ENCODE results near the gene NAP1L5.

Gene NAP1L5

GRCh38 chr4:88702782-88703181 is 5.2 kb upstream of the NAP1L5 start:
- no peak overlapping the region for H3K27ac ChIP-seq (ENCODE audit: low read depth, low read length)

DNA sequence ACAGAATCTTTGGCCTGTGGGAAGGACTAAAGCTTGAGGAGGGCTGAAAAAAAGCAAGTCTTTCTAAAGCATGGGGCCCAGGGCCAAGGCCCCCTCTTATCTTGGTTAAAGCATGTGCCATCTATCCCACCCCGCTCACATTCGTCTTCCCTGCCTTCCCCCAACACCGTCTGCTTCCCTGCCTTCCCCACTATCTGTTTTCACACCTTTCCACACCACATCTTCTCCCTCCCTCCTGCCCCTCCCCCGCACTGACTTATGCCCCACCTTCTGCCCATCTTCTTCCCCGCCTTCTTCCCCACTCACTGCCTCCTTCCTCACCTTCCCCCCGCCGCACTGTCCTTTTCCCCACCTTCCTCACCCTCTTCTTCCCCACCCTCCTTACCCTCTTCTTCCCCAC is 890 bp upstream of the NAP1L5 start:
- Histone ChIP-seq H2AFZ (ENCODE audit: low read length, unreplicated experiment) (no peak overlapping the region), H3K79me2 (ENCODE audit: control insufficient read depth, insufficient read depth, low read length, unreplicated experiment) (no peaks in the 10 kb centered on the region), H3K27ac (ENCODE audit: low read depth, low read length) (no peak overlapping the region), H3K4me1 (ENCODE audit: control insufficient read depth, insufficient read depth, low read length, unreplicated experiment) (no peaks in the 10 kb centered on the region), H3K36me3 (ENCODE audit: insufficient read depth, low read length) (no peaks in the 10 kb centered on the region), H3K27me3 (ENCODE audit: insufficient read depth, low read length) (no peaks in the 10 kb centered on the region), H3K4me3 (ENCODE audit: low read depth, low read length) (no peak overlapping the region)

More at GRCh38 chr4:88702782-88703181, 5.2 kb upstream of the NAP1L5 start:
- Histone ChIP-seq H3K79me2 (ENCODE audit: control insufficient read depth, insufficient read depth, low read length, unreplicated experiment) (no peaks in the 10 kb centered on the region), H3K4me1 (ENCODE audit: control insufficient read depth, insufficient read depth, low read length, unreplicated experiment) (peaks cover 16% of the 10 kb centered on the region), H3K36me3 (ENCODE audit: insufficient read depth, low read length) (no peaks in the 10 kb centered on the region), H3K4me3 (ENCODE audit: low read depth, low read length) (no peak overlapping the region), H3K27me3 (ENCODE audit: insufficient read depth, low read length) (no peaks in the 10 kb centered on the region), H2AFZ (ENCODE audit: low read length, unreplicated experiment) (no peak overlapping the region)

- no peaks in the 10 kb centered on the region for H3K27me3 ChIP-seq (ENCODE audit: insufficient read depth, low read length)
- peak overlapping the region; percentile 9; the same call in 1 of the 2 replicates for H3K27ac ChIP-seq (ENCODE audit: low read depth, low read length)
- H3K4me1 ChIP-seq (ENCODE audit: control insufficient read depth, insufficient read depth, low read length, unreplicated experiment) = no peaks in the 10 kb centered on the region
- no peak overlapping the region for H2AFZ ChIP-seq (ENCODE audit: low read length, unreplicated experiment)
- H3K36me3 ChIP-seq (ENCODE audit: insufficient read depth, low read length) = no peaks in the 10 kb centered on the region
- peak overlapping the region; percentile 80 for H3K4me3 ChIP-seq (ENCODE audit: low read depth, low read length)
- H3K79me2 ChIP-seq (ENCODE audit: control insufficient read depth, insufficient read depth, low read length, unreplicated experiment) = no peaks in the 10 kb centered on the region
These were observed 488 bp downstream of the NAP1L5 start for GRCh38 chr4:88697141-88697540.

GRCh38 chr4:88696630-88697029 is 999 bp downstream of the NAP1L5 start:
- Histone ChIP-seq H3K36me3 (ENCODE audit: insufficient read depth, low read length) (no peaks in the 10 kb centered on the region), H3K27ac (ENCODE audit: low read depth, low read length) (no peak overlapping the region), H3K4me3 (ENCODE audit: low read depth, low read length) (peak overlapping the region; percentile 80), H3K27me3 (ENCODE audit: insufficient read depth, low read length) (no peaks in the 10 kb centered on the region), H2AFZ (ENCODE audit: low read length, unreplicated experiment) (no peak overlapping the region), H3K4me1 (ENCODE audit: control insufficient read depth, insufficient read depth, low read length, unreplicated experiment) (no peaks in the 10 kb centered on the region), H3K79me2 (ENCODE audit: control insufficient read depth, insufficient read depth, low read length, unreplicated experiment) (no peaks in the 10 kb centered on the region)

DNA sequence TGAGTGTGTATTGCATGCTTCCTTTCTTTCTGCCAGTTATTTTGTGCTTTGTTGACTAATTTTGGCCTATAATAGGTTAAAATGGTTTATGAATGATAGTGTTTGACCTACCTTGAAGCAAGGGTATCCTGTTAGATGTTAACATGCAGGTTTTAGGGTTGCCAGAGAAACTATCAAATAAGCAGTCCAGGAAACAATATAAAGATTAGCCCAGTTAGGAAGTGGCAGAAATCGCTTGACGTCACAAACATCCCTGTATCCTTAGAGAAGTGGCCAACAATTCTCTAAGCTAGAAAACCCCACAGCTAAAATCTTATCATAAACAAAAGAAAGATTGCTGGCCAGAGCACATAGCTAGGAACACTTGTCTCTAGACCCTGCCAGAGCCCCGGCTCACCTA is 3.8 kb downstream of the NAP1L5 start:
- Histone ChIP-seq H3K4me3 (ENCODE audit: low read depth, low read length) (no peak overlapping the region), H3K4me1 (ENCODE audit: control insufficient read depth, insufficient read depth, low read length, unreplicated experiment) (peaks cover 11% of the 10 kb centered on the region), H3K79me2 (ENCODE audit: control insufficient read depth, insufficient read depth, low read length, unreplicated experiment) (no peaks in the 10 kb centered on the region), H3K27ac (ENCODE audit: low read depth, low read length) (no peak overlapping the region), H3K27me3 (ENCODE audit: insufficient read depth, low read length) (no peaks in the 10 kb centered on the region), H3K36me3 (ENCODE audit: insufficient read depth, low read length) (no peaks in the 10 kb centered on the region), H2AFZ (ENCODE audit: low read length, unreplicated experiment) (no peak overlapping the region)

GRCh38 chr4:88690355-88690754 is 7.3 kb downstream of the NAP1L5 start:
- no peaks in the 10 kb centered on the region for H3K79me2 ChIP-seq (ENCODE audit: control insufficient read depth, insufficient read depth, low read length, unreplicated experiment)
- peak overlapping the region; percentile 48 for H3K27ac ChIP-seq (ENCODE audit: low read depth, low read length)
- no peaks in the 10 kb centered on the region for H3K27me3 ChIP-seq (ENCODE audit: insufficient read depth, low read length)
- peaks cover 11% of the 10 kb centered on the region for H3K4me1 ChIP-seq (ENCODE audit: control insufficient read depth, insufficient read depth, low read length, unreplicated experiment)
- H3K36me3 ChIP-seq (ENCODE audit: insufficient read depth, low read length) = no peaks in the 10 kb centered on the region
- H3K4me3 ChIP-seq (ENCODE audit: low read depth, low read length) = no peak overlapping the region
- H2AFZ ChIP-seq (ENCODE audit: low read length, unreplicated experiment) = no peak overlapping the region

GRCh38 chr4:88681209-88681608 is 16.4 kb downstream of the NAP1L5 start:
- H3K27me3 ChIP-seq (ENCODE audit: insufficient read depth, low read length) = no peaks in the 10 kb centered on the region
- no peaks in the 10 kb centered on the region for H3K4me1 ChIP-seq (ENCODE audit: control insufficient read depth, insufficient read depth, low read length, unreplicated experiment)
- no peak overlapping the region for H3K4me3 ChIP-seq (ENCODE audit: low read depth, low read length)
- no peak overlapping the region for H3K27ac ChIP-seq (ENCODE audit: low read depth, low read length)
- no peak overlapping the region for H2AFZ ChIP-seq (ENCODE audit: low read length, unreplicated experiment)
- peaks cover 15% of the 10 kb centered on the region for H3K36me3 ChIP-seq (ENCODE audit: insufficient read depth, low read length)
- no peaks in the 10 kb centered on the region for H3K79me2 ChIP-seq (ENCODE audit: control insufficient read depth, insufficient read depth, low read length, unreplicated experiment)

GRCh38 chr4:88675543-88675942 is 22.1 kb downstream of the NAP1L5 start:
- H3K27me3 ChIP-seq (ENCODE audit: insufficient read depth, low read length) = no peaks in the 10 kb centered on the region
- no peaks in the 10 kb centered on the region for H3K79me2 ChIP-seq (ENCODE audit: control insufficient read depth, insufficient read depth, low read length, unreplicated experiment)
- H3K4me3 ChIP-seq (ENCODE audit: low read depth, low read length) = no peak overlapping the region
- no peak overlapping the region for H3K27ac ChIP-seq (ENCODE audit: low read depth, low read length)
- H3K4me1 ChIP-seq (ENCODE audit: control insufficient read depth, insufficient read depth, low read length, unreplicated experiment) = peaks cover 4% of the 10 kb centered on the region
- no peak overlapping the region for H2AFZ ChIP-seq (ENCODE audit: low read length, unreplicated experiment)
- H3K36me3 ChIP-seq (ENCODE audit: insufficient read depth, low read length) = no peaks in the 10 kb centered on the region; the same call in none of the 2 replicates

DNA sequence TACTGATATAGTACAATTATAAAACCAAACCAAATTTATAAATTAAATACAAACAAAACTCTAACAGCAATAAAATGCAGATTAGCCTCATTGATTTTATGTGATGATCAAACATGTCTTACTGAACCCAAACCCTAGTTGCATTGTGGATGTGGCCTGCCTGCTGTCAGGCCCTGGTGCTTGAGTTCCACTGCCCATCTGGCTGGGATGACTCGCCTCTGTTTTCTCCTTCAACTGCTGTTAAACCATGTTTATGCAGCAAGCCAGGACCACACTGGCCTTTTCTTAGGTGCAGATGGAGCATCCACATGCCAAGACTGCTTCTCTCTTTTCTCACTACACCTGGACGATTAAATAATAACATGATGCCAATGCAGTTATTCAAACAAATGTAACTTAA is 22.6 kb downstream of the NAP1L5 start:
- H3K36me3 ChIP-seq (ENCODE audit: insufficient read depth, low read length) = no peaks in the 10 kb centered on the region; the same call in none of the 2 replicates
- no peak overlapping the region for H3K4me3 ChIP-seq (ENCODE audit: low read depth, low read length)
- no peaks in the 10 kb centered on the region for H3K27me3 ChIP-seq (ENCODE audit: insufficient read depth, low read length)
- H2AFZ ChIP-seq (ENCODE audit: low read length, unreplicated experiment) = no peak overlapping the region
- no peaks in the 10 kb centered on the region for H3K79me2 ChIP-seq (ENCODE audit: control insufficient read depth, insufficient read depth, low read length, unreplicated experiment)
- H3K27ac ChIP-seq (ENCODE audit: low read depth, low read length) = no peak overlapping the region
- peaks cover 4% of the 10 kb centered on the region for H3K4me1 ChIP-seq (ENCODE audit: control insufficient read depth, insufficient read depth, low read length, unreplicated experiment)

GRCh38 chr4:88674565-88674964 is 23.1 kb downstream of the NAP1L5 start:
- no peaks in the 10 kb centered on the region for H3K79me2 ChIP-seq (ENCODE audit: control insufficient read depth, insufficient read depth, low read length, unreplicated experiment)
- H3K4me1 ChIP-seq (ENCODE audit: control insufficient read depth, insufficient read depth, low read length, unreplicated experiment) = peaks cover 4% of the 10 kb centered on the region
- no peaks in the 10 kb centered on the region for H3K27me3 ChIP-seq (ENCODE audit: insufficient read depth, low read length)

GRCh38 chr4:88673886-88674285 is 23.7 kb downstream of the NAP1L5 start:
- Histone ChIP-seq H3K27me3 (ENCODE audit: insufficient read depth, low read length) (no peaks in the 10 kb centered on the region), H3K27ac (ENCODE audit: low read depth, low read length) (no peak overlapping the region), H2AFZ (ENCODE audit: low read length, unreplicated experiment) (no peak overlapping the region), H3K79me2 (ENCODE audit: control insufficient read depth, insufficient read depth, low read length, unreplicated experiment) (no peaks in the 10 kb centered on the region), H3K4me1 (ENCODE audit: control insufficient read depth, insufficient read depth, low read length, unreplicated experiment) (peaks cover 4% of the 10 kb centered on the region), H3K4me3 (ENCODE audit: low read depth, low read length) (no peak overlapping the region), H3K36me3 (ENCODE audit: insufficient read depth, low read length) (no peaks in the 10 kb centered on the region; the same call in 1 of the 2 replicates)

More at GRCh38 chr4:88674565-88674964, 23.1 kb downstream of the NAP1L5 start:
- Histone ChIP-seq H3K36me3 (ENCODE audit: insufficient read depth, low read length) (no peaks in the 10 kb centered on the region; the same call in none of the 2 replicates), H3K27ac (ENCODE audit: low read depth, low read length) (no peak overlapping the region), H2AFZ (ENCODE audit: low read length, unreplicated experiment) (no peak overlapping the region), H3K4me3 (ENCODE audit: low read depth, low read length) (no peak overlapping the region)
